Hindlimb muscle (tissue), 1 donor: ENCODE data around the gene TMEM205. TPM values are rescaled to one million over a fixed set of nuclear protein-coding genes. Genes with fewer than 3 reads are reported as not detected.
"Not testable (repeated sequence)": the region's sequence is repeated elsewhere in the genome, so short reads cannot be mapped to it uniquely, and the experiment has no call there.

Source experiments
- DNase-seq: peaks from one replicate; pipeline ENCODE4 v3.0.0-alpha.2; 2013
- polyA plus RNA-seq: library from polyadenylated mRNA; unstranded; fragments of 120-200 nt; gene quantifications from one replicate; pipeline ENCODE4 v1.2.1, GENCODE V29; 2013; ENCODE audit not compliant: insufficient read length

TMEM205 gene
- polyA plus RNA-seq, 1 donor, result 48.5 TPM

GRCh38 chr19:11373166-11373884 is 27.3 kb upstream of the TMEM205 start:
- DNase-seq, result no peak

DNA sequence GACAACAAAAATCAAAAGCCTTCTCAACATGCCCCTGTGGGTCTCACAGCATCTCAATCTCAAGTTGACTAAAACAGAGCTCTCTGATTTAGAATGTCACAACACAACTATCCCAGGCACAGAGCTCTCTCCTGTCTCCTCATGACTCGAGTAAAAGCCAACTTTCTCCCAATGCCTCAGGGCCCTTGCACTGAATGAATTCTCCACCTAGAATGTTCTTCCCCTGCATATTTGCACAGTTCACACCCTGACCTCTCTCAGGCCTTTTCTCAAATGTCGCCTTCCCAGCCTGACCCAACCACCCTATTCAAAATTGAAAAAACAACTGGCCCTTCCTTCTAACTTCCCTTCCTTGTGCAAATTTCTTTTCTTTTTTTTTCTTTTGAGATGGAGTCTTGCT is 24.7 kb upstream of the TMEM205 start:
- no peak for DNase-seq

DNA sequence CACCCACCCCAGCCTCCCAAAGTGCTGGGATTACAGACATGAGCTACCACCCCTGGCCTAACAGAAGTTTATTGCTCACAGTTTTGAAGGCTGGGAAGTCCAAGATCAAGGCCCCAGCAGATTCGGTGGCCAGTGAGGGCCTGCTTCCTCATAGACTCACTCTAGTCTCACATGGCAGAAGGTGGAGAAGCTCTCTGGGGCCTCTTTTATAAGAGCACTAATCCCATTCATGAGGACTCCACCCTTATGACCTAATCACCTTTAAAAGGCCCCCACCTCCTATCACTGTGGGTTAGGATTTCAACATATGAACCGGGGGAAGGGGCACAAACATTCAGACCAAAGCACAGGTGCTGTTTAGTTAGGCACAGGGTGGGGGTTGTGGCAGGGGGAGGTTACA is 21.5 kb upstream of the TMEM205 start:
- DNase-seq, result no peak

DNA sequence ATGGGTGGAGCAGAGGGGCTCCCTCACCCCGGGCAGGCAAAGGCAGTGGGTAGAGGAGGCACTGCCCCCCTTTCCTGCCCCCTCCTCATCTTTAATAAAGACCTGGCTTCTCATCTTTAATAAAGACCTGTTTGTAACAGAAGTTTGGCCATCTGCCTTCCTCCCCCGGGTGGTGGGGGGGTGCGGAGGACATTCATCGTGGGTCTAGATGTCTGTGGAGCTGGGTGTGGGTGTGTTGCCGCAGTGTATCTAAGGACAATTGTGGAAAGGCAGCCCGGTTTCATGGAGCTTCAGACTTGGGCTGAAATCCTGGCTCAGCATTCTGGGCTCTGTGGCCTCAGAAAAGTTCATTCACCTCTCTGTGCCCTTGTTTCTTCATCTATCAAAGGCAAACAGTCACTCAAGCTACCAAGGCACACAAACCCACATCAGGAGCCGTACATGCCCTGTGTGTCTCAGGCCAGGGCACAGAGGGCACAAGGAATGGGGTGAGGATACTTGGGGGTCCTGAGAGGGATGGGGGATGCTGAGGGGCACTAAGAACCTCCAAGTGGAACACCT is 19.6 kb upstream of the TMEM205 start:
- DNase-seq, result no peak

DNA sequence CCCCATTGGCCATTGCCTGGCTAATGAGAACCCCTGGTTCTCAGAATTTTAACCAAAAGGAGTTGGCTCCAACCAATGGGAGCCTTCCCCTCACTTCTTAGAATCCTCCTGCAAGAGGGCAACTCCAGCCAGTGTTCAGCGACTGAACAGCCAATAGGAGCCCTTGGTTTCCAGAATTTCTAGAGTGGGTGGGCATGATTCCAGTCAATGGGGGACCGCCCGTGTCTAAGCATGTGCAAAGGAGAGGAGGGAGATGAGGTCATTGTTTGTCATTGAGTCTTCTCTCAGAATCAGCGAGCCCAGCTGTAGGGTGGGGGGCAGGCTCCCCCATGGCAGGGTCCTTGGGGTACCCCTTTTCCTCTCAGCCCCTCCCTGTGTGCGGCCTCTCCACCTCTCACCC is 18.9 kb upstream of the TMEM205 start:
- DNase-seq, result no peak

GRCh38 chr19:11364296-11364904 is 18.3 kb upstream of the TMEM205 start:
- DNase-seq, result no peak

GRCh38 chr19:11363881-11364280 is 17.8 kb upstream of the TMEM205 start:
- DNase-seq, result no peak

- DNase-seq, result no peak
These were observed 16.0 kb upstream of the TMEM205 start for GRCh38 chr19:11361771-11362731.

DNA sequence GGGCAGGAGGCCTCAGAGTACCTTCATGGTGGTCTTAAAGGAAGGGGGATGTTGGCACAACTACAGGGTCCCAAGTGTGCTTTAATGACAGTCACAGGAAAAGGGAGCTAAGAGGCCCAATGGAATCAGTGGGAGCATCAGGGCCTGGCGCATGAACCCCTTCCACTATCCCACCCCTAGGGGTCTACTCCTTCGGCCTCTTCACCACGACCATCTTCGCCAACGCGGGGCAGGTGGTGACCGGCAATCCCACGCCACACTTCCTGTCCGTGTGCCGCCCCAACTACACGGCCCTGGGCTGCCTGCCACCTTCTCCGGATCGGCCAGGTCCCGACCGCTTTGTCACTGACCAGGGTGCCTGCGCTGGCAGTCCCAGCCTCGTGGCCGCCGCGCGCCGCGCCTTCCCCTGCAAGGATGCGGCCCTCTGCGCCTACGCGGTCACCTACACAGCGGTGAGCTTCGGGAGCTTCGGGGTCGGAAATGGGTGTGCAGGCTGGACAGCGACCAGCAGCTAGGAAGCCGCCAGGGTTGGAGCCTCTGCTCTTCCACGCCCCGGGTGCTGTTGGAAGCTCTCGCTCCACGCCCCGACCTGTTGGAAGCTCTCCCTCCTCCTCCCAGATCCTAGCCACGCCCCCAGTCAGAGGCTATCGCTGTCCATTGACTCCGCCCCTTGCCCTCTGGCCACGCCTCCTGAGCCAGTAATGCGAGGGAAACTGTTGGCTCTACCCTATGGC is 15.1 kb upstream of the TMEM205 start:
- DNase-seq, result no peak

DNA sequence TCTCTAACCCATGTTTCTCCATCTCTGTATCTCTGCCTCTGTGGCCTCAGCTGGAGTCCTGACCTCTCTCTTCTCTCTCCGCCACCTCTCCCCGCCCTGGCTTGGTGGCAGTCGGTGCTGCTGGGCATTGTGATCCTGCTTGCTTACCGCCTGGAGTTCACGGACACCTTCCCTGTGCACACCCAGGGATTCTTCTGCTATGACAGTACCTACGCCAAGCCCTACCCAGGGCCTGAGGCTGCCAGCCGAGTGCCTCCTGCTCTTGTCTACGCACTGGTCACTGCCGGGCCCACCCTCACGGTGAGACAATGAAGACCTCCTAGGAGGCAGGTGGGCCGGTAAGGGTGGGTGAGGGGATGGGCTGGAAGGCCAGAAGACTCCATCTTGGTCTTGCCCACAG is 13.4 kb upstream of the TMEM205 start:
- DNase-seq, result no peak

GRCh38 chr19:11356676-11357550 is 10.8 kb upstream of the TMEM205 start:
- DNase-seq, result no peak

GRCh38 chr19:11356074-11356397 is 10.0 kb upstream of the TMEM205 start:
- DNase-seq, result no peak

DNA sequence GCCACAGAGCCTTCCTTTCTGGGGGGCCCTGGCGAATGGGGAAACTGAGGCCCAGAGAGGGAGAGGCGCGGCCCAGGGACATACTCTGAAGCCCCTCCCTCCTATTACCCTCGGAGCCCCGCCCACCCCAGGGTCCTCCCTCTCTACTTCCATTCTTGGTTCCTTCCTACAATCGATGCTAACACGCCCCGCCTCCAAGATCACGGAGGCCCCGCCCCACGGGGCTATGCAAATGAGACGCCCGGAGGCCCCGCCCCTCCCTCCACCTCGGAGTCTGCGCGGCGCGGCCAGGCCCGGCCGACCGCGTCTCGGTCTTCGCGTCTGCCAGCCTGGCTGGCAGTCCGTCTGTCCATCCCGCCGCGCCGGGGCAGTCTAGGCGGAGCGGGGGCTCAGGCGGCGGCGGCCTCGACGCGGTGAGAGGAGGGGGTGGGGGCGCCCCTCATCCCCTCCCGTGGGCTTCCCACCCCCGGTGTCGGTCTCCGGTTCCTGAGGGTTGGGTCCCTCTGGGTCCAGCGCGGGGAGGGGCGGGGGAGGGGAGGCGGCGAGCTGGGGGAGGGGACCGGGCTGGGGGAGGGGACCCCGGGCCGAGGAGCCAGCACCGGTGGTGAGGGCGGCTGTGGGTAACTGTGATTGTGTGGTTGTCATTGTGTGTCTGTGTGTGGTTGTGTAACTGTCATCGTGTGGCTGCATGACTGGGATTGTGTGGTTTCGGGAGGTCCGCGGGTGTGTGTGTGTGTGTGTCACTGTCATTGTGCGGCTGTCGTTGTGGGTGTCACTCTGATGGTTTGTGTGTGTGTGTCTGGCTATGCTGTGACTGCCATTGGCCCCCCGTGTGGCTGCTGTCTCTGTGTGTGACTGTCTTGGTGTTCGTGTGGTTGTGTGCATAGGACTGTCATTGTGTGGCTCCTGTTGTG is 9.3 kb upstream of the TMEM205 start, which contains the start of gene PLPPR2:
TSS of gene PLPPR2 (plus strand) at position 273 of the 914 bp plus-strand sequence. CDS start 2,242 bp downstream, outside the sequence.
- DNase-seq, result peak; percentile 91

GRCh38 chr19:11354102-11354501 is 8.0 kb upstream of the TMEM205 start:
- DNase-seq, result not testable (repeated sequence)

GRCh38 chr19:11349171-11349570 is 3.1 kb upstream of the TMEM205 start:
- no peak for DNase-seq

DNA sequence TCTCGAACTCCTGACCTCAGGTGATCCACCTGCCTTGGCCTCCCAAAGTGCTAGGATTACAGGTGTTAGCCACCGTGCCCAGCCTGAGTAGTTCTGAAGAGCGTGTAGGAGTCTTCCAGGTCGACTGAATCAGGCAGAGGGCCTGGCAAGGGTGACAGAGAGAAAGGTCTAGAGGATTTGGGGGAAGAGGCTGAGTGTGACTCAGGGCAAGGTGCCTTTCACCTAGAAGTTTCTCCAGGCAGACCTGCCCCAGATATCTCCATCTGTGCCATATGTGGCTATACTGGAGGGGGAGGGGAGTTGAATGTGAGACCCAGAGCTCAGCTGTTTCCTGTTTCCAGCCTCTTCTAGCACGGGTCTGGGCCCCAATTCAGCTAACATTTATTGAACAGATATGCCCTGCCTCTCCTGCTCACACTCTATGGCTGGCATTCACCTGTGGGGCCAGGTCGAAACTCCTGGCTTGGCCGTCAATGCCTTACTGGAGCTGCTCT is 1.5 kb upstream of the TMEM205 start:
- DNase-seq, result no peak

DNA sequence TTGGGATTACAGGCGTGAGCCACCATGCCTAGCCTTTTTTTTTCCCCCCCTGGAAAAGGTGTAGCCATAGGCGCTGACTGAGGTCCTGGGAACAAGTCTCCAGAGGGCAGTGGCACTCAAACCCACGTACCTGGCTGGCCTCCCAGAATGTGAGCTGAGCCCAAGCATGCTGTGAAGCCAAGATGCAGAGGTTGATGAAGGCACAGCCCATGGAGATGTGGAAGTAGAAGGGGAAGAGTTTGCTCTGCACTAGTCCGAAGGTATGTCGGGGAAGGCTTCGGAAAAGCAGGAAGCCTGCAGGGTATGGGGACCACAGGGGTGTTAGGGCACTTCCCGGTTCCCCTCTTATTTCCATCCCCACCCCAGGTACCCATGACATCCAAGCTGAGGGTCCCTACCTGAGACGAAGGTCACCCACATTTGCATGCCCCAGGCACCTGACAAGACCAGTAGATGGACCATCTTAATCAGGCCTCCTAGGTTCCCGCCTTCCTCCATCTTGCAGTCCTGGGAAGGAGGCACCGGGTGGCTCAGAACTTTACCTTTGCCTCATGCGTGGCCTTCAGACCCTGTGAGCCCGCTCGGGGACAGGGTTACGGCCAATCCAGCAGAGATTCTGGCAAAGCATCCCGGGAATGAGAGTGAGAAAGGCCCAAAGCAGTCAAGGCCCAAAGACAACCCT is 805 bp downstream of the TMEM205 start:
- no peak for DNase-seq

DNA sequence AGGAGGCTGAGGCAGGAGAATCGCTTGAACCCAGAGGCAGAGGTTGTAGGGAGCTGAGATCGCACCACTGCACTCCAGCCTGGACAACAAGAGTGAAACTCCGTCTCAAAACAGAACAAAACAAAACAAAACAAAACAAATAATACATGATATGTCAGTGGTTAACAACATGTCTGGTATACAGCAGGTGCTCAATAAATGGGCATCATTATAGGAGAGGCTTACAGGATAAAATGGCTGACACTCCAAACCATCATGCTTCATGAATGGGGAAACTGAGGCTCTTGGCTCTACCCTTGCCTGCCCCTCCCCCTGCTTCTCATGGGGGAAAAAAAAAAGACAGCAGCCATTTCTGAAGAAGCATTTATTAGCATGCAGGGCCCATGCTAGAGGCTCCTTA is 3.6 kb downstream of the TMEM205 start:
- no peak for DNase-seq

- not testable (repeated sequence) for DNase-seq
These were observed 6.0 kb downstream of the TMEM205 start for GRCh38 chr19:11340099-11340467.
